ENCODE data around the gene THAP3. TPM values are rescaled to one million over a fixed set of nuclear protein-coding genes. Genes with fewer than 3 reads are reported as not detected.

THAP3 gene
- total RNA-seq, 4 donors from 2014 or later = 16.3 to 36.9 (median 27.7) TPM

DNA sequence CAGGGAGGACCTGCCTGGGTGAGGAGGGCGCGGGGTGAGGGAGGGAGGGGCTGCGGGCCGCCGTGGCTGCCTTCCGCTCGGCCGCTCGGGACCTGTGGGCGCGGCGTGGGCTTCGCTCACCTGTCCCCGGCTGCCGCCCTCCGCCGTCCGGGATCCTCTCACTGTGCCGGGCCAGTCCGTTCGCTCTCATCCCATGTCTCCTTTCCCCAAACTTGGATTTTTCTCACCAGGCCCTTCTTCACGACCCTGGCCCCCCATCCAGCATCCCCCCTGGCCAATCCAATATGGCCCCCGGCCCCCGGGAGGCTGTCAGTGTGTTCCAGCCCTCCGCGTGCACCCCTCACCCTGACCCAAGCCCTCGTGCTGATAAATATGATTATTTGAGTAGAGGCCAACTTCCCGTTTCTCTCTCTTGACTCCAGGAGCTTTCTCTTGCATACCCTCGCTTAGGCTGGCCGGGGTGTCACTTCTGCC is 44.5 kb upstream of the THAP3 start:
- peaks cover 0 to 8% of the 10 kb centered on the region in 2 donors for H3K36me3 ChIP-seq
- TF ChIP-seq, protein P1, sequence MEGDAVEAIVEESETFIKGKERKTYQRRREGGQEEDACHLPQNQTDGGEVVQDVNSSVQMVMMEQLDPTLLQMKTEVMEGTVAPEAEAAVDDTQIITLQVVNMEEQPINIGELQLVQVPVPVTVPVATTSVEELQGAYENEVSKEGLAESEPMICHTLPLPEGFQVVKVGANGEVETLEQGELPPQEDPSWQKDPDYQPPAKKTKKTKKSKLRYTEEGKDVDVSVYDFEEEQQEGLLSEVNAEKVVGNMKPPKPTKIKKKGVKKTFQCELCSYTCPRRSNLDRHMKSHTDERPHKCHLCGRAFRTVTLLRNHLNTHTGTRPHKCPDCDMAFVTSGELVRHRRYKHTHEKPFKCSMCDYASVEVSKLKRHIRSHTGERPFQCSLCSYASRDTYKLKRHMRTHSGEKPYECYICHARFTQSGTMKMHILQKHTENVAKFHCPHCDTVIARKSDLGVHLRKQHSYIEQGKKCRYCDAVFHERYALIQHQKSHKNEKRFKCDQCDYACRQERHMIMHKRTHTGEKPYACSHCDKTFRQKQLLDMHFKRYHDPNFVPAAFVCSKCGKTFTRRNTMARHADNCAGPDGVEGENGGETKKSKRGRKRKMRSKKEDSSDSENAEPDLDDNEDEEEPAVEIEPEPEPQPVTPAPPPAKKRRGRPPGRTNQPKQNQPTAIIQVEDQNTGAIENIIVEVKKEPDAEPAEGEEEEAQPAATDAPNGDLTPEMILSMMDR (IDR thresholded peaks at IDR 0.05) = no peak
- TF ChIP-seq POLR2A (IDR thresholded peaks at IDR 0.05) (no peak), EP300 (IDR thresholded peaks at IDR 0.05) (no peak), POLR2AphosphoS5 (IDR thresholded peaks at IDR 0.05) (no peak)
- 0 to 2% methylated on average over 5 to 7 of the region's 30 CpGs for WGBS, 2 donors (ENCODE audit: low coverage in 1 of 2)
- peaks cover 0 to 44% (median 14%) of the 10 kb centered on the region in 3 donors for H3K4me1 ChIP-seq
- H3K9me3 ChIP-seq = no peaks in the 10 kb centered on the region
- ATAC-seq = peak; percentile 38
- H3K27me3 ChIP-seq = no peaks in the 10 kb centered on the region
- peak overlapping the region; percentile 89 to 97 (median 96) for H3K27ac ChIP-seq
- peak overlapping the region; percentile 75 to 90 for H3K4me3 ChIP-seq

DNA sequence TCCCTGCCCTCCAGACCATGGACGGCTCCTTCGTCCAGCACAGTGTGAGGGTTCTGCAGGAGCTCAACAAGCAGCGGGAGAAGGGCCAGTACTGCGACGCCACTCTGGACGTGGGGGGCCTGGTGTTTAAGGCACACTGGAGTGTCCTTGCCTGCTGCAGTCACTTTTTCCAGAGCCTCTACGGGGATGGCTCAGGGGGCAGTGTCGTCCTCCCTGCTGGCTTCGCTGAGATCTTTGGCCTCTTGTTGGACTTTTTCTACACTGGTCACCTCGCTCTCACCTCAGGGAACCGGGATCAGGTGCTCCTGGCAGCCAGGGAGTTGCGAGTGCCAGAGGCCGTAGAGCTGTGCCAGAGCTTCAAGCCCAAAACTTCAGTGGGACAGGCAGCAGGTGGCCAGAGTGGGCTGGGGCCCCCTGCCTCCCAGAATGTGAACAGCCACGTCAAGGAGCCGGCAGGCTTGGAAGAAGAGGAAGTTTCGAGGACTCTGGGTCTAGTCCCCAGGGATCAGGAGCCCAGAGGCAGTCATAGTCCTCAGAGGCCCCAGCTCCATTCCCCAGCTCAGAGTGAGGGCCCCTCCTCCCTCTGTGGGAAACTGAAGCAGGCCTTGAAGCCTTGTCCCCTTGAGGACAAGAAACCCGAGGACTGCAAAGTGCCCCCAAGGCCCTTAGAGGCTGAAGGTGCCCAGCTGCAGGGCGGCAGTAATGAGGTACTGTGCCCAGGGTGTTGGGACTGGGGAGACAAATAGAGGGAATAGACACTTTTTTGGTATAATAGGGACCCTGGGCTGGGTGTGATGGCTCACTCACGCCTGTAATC is 43.9 kb upstream of the THAP3 start:
- H3K27me3 ChIP-seq = no peaks in the 10 kb centered on the region
- peaks cover 0 to 8% of the 10 kb centered on the region in 2 donors for H3K36me3 ChIP-seq
- TF ChIP-seq POLR2AphosphoS5 (IDR thresholded peaks at IDR 0.05) (no peak), POLR2A (IDR thresholded peaks at IDR 0.05) (no peak)
- TF ChIP-seq, protein P1 (IDR thresholded peaks at IDR 0.05) = peak in 2 of 4 experiments; percentile 3 to 11
- H3K4me1 ChIP-seq = peaks cover 0 to 44% (median 14%) of the 10 kb centered on the region in 3 donors
- WGBS, 2 donors (ENCODE audit: low coverage in 1 of 2) = 33 to 67% methylated on average over 1 to 3 of the region's 19 CpGs
- peak overlapping the region; percentile 89 to 97 (median 96) for H3K27ac ChIP-seq
- H3K9me3 ChIP-seq = no peaks in the 10 kb centered on the region
- H3K4me3 ChIP-seq = peak overlapping the region; percentile 75 to 90
- ATAC-seq = no peak

DNA sequence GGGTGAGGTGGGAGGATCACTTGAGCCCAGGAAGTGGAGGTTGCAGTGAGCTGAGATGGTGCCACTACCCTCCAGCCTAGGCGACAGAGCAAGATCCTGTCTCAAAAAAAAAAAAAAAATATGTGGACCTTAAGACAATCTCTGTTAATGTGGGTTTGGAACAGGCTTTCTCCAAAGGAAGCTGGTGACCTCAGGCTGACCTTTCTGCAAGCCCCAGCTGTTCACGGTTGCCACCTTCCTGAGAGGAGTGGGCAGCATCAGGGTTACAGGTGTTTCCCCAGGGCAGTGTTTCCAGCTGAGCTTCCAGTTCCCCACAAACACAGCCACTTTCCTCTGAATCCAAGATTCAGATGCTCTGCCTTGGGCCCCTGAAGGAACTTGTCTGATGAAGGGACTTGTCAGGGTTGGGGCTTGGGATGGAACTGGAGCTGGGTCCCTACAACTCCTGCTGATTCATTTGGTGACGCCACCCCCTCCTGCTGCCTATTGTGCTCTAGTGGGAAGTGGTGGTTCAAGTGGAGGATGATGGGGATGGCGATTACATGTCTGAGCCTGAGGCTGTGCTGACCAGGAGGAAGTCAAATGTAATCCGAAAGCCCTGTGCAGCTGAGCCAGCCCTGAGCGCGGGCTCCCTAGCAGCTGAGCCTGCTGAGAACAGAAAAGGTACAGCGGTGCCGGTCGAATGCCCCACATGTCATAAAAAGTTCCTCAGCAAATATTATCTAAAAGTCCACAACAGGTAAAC is 42.9 kb upstream of the THAP3 start:
- WGBS, 2 donors (ENCODE audit: low coverage in 1 of 2) = 60 to 85% methylated on average over 4 of the region's 10 CpGs
- no peak overlapping the region for H3K4me3 ChIP-seq
- no peaks in the 10 kb centered on the region for H3K27me3 ChIP-seq
- TF ChIP-seq POLR2AphosphoS5 (IDR thresholded peaks at IDR 0.05) (no peak), EP300 (IDR thresholded peaks at IDR 0.05) (no peak), POLR2A (IDR thresholded peaks at IDR 0.05) (no peak)
- TF ChIP-seq, protein P1 (IDR thresholded peaks at IDR 0.05) = no peak
- ATAC-seq = no peak
- peaks cover 0 to 52% (median 16%) of the 10 kb centered on the region in 3 donors for H3K4me1 ChIP-seq
- H3K9me3 ChIP-seq = no peaks in the 10 kb centered on the region
- peaks cover 0 to 8% of the 10 kb centered on the region in 2 donors for H3K36me3 ChIP-seq
- H3K27ac ChIP-seq = peak overlapping the region in 3 of 4 donors; percentile 96 to 97 (median 97)

DNA sequence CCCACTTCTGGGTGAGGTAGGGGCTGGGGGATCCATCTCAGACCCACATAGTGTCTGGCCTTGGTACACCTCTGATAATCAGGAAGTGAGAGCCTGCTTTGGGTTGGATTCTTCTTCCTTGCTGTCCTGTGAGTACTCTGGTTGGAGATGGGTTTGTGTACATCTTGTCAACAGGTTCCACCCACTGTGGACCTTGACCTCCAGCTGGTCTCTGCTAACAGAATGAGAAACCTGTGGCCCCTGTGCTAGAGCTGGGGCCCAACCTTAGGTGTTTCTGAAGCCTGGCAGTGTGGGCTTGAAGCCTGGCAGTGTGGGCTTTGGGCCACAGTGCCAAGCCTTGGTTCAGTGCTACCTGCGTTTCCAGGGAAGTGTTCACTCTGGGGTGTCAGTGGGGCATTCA is 42.3 kb upstream of the THAP3 start:
- Histone ChIP-seq H3K27ac (peak overlapping the region in 3 of 4 donors; percentile 96 to 97 (median 97)), H3K4me1 (peaks cover 0 to 59% (median 22%) of the 10 kb centered on the region in 3 donors), H3K9me3 (no peaks in the 10 kb centered on the region), H3K27me3 (no peaks in the 10 kb centered on the region), H3K36me3 (peaks cover 0 to 14% of the 10 kb centered on the region in 2 donors), H3K4me3 (no peak overlapping the region)
- ATAC-seq = no peak
- TF ChIP-seq EP300 (IDR thresholded peaks at IDR 0.05) (no peak), POLR2AphosphoS5 (IDR thresholded peaks at IDR 0.05) (no peak), POLR2A (IDR thresholded peaks at IDR 0.05) (no peak)
- TF ChIP-seq, protein P1 (IDR thresholded peaks at IDR 0.05) = no peak
- no CpG with 5 or more reads among the region's 1 CpG for WGBS, 2 donors (ENCODE audit: low coverage in 1 of 2)

Measured in gastroesophageal sphincter (tissue), 4 donors.